ENCODE results near the gene THOP1. TPM values are rescaled to one million over a fixed set of nuclear protein-coding genes. Genes with fewer than 3 reads are reported as not detected.

THOP1 gene
- total RNA-seq, 2 donors from 2014 or later = 31.3 to 55.2 TPM

GRCh38 chr19:2837430-2837829 lies 52.1 kb downstream of the THOP1 start:
- no peaks in the 10 kb centered on the region for H3K27me3 ChIP-seq (replicated peaks; ENCODE audit: insufficient read depth)
- DNase-seq (ENCODE audit: low spot score) = no peak
- peaks cover 5 to 6% of the 10 kb centered on the region in 2 donors for H3K4me1 ChIP-seq (ENCODE audit: control insufficient read depth in 1 of 2, low read depth in 2 of 2)
- H3K36me3 ChIP-seq = peaks cover 34% of the 10 kb centered on the region
- no peak overlapping the region for H3K27ac ChIP-seq
- no peak overlapping the region for H3K4me3 ChIP-seq
- peaks cover 32% of the 10 kb centered on the region for H3K9me3 ChIP-seq
- ATAC-seq (ENCODE audit: insufficient number of reproducible peaks, low FRiP score, low read depth) = no peak
- no peak for TF ChIP-seq CTCF (IDR thresholded peaks at IDR 0.05)

- Histone ChIP-seq H3K4me3 (peak within 1 kb of the TSS; percentile 79), H3K27me3 (replicated peaks; ENCODE audit: insufficient read depth) (no peaks in the 10 kb centered on the region), H3K9me3 (peaks cover 6% of the 10 kb centered on the region), H3K27ac (peak within 1 kb of the TSS; percentile 77 to 90), H3K36me3 (peaks cover 2% of the 10 kb centered on the region), H3K4me1 (ENCODE audit: control insufficient read depth in 1 of 2, low read depth in 2 of 2) (peaks cover 8 to 13% of the 10 kb centered on the region in 2 donors)
- peak; percentile 99 for DNase-seq (ENCODE audit: low spot score)
- peak; percentile 66 for TF ChIP-seq CTCF (IDR thresholded peaks at IDR 0.05)
- ATAC-seq (ENCODE audit: insufficient number of reproducible peaks, low FRiP score, low read depth) = peak; percentile 100
Observed at GRCh38 chr19:2840794-2841791, 55.8 kb downstream of the THOP1 start, which contains the start of gene ZNF555. TSS of gene ZNF555 (plus strand) at chr19:2841475. CDS start at chr19:2841573, 98 bp downstream.

DNA sequence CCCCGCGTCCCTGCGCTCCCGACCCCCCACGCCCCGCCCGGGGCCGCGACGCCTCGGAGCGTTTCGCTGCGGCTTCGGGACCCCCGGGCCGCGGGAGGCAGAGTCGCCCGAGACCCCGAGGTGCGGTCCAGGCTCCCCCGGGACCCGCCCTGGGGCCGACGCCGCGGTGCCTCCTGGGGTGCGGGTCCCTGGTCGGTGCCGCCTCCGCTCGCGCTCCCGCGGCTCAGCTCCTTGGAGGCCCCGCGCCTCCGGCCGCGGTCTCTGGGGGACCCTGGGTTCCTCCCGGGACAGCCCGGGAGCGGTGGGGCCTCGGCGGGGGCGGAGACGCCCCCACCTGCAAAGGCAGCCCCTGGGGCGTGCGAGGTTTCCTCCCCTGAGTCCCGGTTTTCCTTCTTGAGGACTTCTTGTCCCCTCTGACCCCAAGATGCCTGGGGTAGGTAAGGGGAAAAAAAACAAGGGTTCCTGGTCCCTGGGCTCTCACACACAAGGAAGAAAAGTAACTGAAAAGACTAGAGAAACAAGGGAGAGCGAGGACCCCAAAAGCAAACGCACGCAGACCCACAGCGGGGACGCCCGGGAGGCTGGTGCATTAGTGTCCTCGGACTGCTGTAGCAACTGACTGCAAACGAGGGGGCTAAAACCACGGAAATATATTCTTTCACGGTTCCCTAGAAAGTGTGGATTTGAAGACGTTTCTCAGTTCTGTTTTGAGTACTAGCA lies 56.7 kb downstream of the THOP1 start:
- Histone ChIP-seq H3K4me1 (ENCODE audit: control insufficient read depth in 1 of 2, low read depth in 2 of 2) (peaks cover 8 to 13% of the 10 kb centered on the region in 2 donors), H3K4me3 (peak overlapping the region; percentile 79), H3K27ac (no peak overlapping the region), H3K9me3 (no peaks in the 10 kb centered on the region), H3K27me3 (replicated peaks; ENCODE audit: insufficient read depth) (no peaks in the 10 kb centered on the region), H3K36me3 (peaks cover 4% of the 10 kb centered on the region)
- ATAC-seq (ENCODE audit: insufficient number of reproducible peaks, low FRiP score, low read depth) (no peak), DNase-seq (ENCODE audit: low spot score) (no peak)
- no peak for TF ChIP-seq CTCF (IDR thresholded peaks at IDR 0.05)

DNA sequence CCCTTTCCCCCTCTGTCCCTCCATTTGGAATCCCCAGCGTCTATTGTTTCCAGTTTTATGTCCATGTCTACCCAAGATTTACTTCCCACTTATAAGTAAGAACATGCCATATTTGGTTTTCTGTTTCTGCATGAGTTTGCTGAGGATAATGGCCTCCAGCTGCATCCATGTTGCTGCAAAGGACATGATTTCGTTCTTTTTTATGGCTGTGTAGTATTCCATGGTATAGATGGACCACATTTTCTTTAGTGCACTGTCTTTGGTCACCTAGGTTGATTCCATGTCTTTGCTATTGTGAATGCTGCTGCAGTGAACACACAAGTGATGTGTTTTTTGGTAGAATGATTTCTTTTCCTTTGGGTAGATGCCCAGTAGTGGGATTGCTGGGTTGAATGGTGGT lies 59.8 kb downstream of the THOP1 start:
- Histone ChIP-seq H3K9me3 (peaks cover 18% of the 10 kb centered on the region), H3K4me1 (ENCODE audit: control insufficient read depth in 1 of 2, low read depth in 2 of 2) (peaks cover 8 to 13% of the 10 kb centered on the region in 2 donors)

More for the DNA sequence above, 59.8 kb downstream of the THOP1 start:
- Histone ChIP-seq H3K4me3 (no peak overlapping the region), H3K27ac (no peak overlapping the region), H3K36me3 (peaks cover 5% of the 10 kb centered on the region), H3K27me3 (replicated peaks; ENCODE audit: insufficient read depth) (no peaks in the 10 kb centered on the region)
- DNase-seq (ENCODE audit: low spot score) = no peak
- no peak for ATAC-seq (ENCODE audit: insufficient number of reproducible peaks, low FRiP score, low read depth)
- no peak for TF ChIP-seq CTCF (IDR thresholded peaks at IDR 0.05)
